GM12801 (cell line): ENCODE results near the gene DHX34.
A peak's percentile ranks its signal among the peaks of the same experiment; 100 is the strongest.

Experiments used
- TF ChIP-seq, protein P1 (sequence below): IDR thresholded peaks from one replicate; pipeline ENCODE4 v1.5.1; 2011; ENCODE audit warnings: control low read depth; ENCODE audit not compliant: insufficient read length; ENCODE audit errors: extremely low read depth

DHX34 gene

GRCh38 chr19:47380559-47380958, 31.4 kb downstream of the DHX34 start:
- TF ChIP-seq, protein P1, sequence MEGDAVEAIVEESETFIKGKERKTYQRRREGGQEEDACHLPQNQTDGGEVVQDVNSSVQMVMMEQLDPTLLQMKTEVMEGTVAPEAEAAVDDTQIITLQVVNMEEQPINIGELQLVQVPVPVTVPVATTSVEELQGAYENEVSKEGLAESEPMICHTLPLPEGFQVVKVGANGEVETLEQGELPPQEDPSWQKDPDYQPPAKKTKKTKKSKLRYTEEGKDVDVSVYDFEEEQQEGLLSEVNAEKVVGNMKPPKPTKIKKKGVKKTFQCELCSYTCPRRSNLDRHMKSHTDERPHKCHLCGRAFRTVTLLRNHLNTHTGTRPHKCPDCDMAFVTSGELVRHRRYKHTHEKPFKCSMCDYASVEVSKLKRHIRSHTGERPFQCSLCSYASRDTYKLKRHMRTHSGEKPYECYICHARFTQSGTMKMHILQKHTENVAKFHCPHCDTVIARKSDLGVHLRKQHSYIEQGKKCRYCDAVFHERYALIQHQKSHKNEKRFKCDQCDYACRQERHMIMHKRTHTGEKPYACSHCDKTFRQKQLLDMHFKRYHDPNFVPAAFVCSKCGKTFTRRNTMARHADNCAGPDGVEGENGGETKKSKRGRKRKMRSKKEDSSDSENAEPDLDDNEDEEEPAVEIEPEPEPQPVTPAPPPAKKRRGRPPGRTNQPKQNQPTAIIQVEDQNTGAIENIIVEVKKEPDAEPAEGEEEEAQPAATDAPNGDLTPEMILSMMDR: no peak

DNA sequence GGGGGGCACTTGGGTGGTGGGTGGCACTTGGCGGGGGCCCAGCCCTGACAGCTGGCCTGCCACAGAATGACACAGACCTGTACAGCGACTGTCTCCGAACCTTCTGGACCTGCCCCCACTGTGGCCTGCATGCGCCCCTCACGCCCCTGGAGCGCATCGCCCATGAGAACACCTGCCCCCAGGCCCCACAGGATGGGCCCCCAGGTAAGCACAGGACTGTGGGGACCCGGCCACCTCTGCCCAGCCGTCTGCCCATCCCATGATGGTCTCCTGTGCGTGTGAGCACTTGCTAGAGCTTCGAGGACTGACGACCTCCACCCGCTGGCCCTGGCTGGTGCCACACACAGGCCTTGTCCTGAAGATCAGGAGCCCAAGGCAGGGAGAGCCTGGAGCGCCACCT, 32.0 kb downstream of the DHX34 start:
- TF ChIP-seq, protein P1: no peak

DNA sequence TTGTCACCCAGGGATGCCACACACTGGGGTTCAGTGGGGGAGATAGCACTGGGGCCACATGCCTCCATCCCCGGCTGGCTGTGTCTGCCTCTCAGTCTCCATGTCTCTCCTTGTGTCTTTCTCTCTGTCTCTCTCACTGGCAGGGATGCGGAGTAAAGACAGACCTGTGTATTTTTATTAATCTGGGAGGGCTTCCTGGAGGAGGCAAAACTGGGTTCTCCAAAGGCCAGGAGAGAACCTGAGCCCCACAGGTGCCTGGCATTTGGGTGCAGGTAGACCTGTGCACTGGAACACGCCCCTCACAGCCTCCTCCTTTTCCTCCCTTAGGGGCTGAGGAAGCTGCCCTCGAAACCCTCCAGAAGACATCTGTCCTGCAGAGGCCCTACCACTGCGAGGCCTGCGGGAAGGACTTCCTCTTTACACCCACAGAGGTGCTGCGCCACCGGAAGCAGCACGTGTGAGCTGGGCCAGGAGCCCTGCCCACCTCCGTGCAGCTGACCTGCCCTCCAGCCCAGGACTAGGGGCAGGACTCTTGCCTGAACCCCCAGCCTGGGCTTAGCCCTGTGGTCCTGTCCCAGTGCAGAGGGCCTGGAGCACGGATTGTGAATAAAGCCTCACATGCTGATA, 32.7 kb downstream of the DHX34 start:
- TF ChIP-seq, protein P1: no peak

DNA sequence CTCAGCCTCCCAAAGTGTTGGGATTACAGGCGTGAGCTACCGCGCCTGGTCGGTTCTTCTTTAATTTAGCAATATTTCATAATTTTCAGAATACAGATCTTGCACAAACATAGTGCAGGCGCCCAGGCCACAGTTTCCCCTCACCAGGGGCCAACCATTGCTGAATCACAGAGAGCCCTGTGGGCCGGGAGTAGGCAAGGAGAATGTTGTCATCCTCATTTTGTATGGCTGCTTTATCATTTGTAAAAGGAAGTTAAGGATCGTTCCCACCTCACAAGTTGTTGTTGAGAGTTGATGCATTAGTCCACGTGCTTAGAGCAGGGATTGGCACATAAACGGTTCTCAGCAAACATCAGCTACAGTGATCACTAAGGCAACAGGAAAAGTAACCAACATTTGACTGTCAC, 40.0 kb downstream of the DHX34 start:
- TF ChIP-seq, protein P1: no peak

DNA sequence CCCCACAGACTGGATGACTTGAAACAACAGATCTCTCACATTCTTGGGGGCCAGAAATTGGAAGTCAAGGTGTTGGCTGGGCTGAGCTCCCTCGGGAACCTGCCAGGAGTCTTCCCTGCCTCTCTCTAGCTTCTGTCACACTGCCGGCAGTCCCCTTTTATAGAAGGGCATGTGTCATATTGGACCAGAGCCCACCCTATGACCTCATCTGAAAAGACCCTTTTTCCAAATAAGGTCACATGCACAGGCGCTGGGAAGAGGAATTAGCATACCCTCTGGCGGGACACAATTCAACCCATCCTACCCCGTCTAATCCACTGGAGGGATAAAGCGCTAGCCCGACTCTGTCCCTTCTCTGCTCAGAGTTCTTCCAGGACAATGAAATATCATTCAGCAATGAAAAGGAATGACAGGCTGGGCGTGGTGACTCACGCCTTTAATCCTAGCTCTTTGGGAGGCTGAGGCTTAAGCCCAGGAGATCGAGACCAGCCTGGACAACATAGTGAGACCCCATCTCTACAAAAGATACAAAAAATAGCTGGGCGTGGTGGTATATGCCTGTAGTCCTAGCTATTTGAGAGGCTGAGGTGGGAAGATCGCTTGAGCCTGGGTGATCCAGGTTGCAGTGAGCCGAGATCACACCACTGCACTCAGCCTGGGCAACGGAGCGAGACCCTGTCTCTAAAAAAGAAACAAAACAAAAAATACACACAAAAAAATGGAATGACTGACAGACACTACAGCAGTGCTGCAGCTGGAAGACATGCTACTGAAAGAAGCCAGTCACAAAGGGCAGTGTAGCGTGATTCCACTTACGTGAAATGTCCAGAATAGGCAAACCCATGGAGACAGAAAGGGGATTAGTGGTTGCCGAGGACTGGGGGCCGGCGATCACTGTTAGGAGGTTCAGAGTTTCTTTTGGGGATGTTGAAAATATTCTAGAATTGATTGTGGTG, 41.7 kb downstream of the DHX34 start:
- TF ChIP-seq, protein P1: no peak

- TF ChIP-seq, protein P1: peak; percentile 68
Observed at GRCh38 chr19:47391510-47392223, 42.6 kb downstream of the DHX34 start.

DNA sequence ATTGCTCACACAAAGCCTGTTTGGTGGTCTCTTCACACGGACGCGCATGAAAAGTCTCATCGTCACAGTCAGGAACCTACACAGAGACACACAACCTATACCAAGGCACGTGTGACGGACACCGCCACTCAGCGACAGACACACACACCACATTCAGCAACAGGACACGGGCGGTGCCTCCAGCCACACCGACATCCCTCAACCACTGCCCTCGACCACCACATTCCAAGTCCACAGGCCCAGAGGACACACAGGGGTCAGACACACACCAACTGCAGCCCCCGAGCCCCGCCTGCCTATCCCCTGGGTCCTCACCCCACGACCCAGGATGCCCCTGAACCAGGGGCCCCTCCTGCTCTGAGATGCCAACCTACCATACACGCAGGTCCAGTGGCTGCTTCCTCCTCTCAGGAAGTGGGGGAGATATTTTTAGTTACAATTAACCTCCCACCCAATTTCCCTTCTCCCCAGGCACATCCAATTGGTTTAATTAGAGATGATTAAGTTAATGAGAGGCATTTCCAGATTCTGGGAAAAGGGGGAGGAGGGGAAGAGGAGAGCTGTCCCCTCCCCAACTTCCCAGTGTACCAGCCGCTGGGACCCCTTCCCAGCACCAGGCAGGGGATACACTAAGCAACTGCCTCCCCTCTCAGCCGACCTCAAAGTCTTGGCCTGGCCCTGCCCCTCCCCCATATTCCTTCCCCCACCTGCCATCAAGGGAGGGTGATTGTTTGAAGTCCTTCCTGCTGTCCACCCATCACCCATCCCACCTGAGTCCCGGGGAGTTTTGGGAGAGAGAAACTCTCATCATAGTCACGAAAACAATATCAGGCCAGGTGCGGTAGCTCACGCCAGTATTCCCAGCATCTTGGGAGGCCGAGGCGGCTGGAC, 49.8 kb downstream of the DHX34 start:
- TF ChIP-seq, protein P1: no peak
